T-cell (primary cell): ENCODE results near the gene METTL16. TPM values are rescaled to one million over a fixed set of nuclear protein-coding genes. Genes with fewer than 3 reads are reported as not detected.
"Not testable (repeated sequence)": the region's sequence is repeated elsewhere in the genome, so short reads cannot be mapped to it uniquely, and the experiment has no call there.

Experiments used
- ATAC-seq, 4 experiments: fragments of 200-7000 bp in 3 of 4; fragments of 150-1000 bp in 1 of 4; cut with Tn5 transposase; replicated peaks in 1 of 4; 1 replicate in 3 of 4; 2 replicates in 1 of 4; pipeline ENCODE4 v1.10.0; 2021; ENCODE audit warnings: moderate library complexity in 3 of 4, mild to moderate bottlenecking in 2 of 4, moderate number of reproducible peaks in 1 of 4
- CTCF ChIA-PET, 2 donors: fragments of 300-600 bp; sonication (Branson Sonifier 250); formaldehyde crosslinking; loops; one replicate each; lab custom pipeline; 2022; ENCODE audit warnings: antibody characterized with exemption in 2 of 2; lab: Charles Lee
- POLR2A ChIA-PET, 2 donors: fragments of 300-600 bp; sonication (Branson Sonifier 250); formaldehyde crosslinking; loops; one replicate each; lab custom pipeline; 2022; ENCODE audit warnings: antibody characterized with exemption in 2 of 2; lab: Charles Lee
- DNase-seq, 35 experiments: peaks; one replicate each; pipeline versions ENCODE4 v3.0.0 to v3.0.0-alpha.2; 2013 to 2023
- H3K27ac ChIP-seq: one replicate; pipeline ENCODE4 v1.5.1; 2013; ENCODE audit warnings: low read length
- H3K27me3 ChIP-seq, 2 experiments: replicated peaks in 1 of 2; 1 replicate in 1 of 2; 2 replicates in 1 of 2; pipeline versions ENCODE4 v1.6.1 to v1.7.0; 2013; ENCODE audit warnings: low read length in 1 of 2, mixed read lengths in 1 of 2; ENCODE audit not compliant: control insufficient read depth in 2 of 2, insufficient read depth in 2 of 2; ENCODE audit errors: extremely low read depth in 1 of 2
- H3K36me3 ChIP-seq, 2 donors: 1 replicate in 1 of 2; 2 replicates in 1 of 2; pipeline versions ENCODE4 v1.6.1 to v1.7.0; 2013; ENCODE audit warnings: low read length in 1 of 2; ENCODE audit not compliant: control insufficient read depth in 2 of 2, insufficient read depth in 1 of 2; ENCODE audit errors: extremely low read depth in 1 of 2
- H3K4me1 ChIP-seq, 2 experiments: 1 replicate in 1 of 2; 2 replicates in 1 of 2; pipeline versions ENCODE4 v1.6.1 to v1.7.0; 2013; ENCODE audit warnings: low read length in 2 of 2, mixed read lengths in 1 of 2; ENCODE audit not compliant: insufficient read depth in 2 of 2, control insufficient read depth in 1 of 2; ENCODE audit errors: extremely low read depth in 1 of 2
- H3K4me3 ChIP-seq, 2 donors: 1 replicate in 1 of 2; 2 replicates in 1 of 2; pipeline versions ENCODE4 v1.5.1 to v1.7.0; 2013; ENCODE audit warnings: mild to moderate bottlenecking in 2 of 2, low read length in 1 of 2, moderate library complexity in 1 of 2; ENCODE audit not compliant: control insufficient read depth in 1 of 2; ENCODE audit errors: extremely low read depth in 1 of 2
- H3K9me3 ChIP-seq: 2 replicates; pipeline ENCODE4 v1.7.0; 2013
- H3K27ac Mint-ChIP-seq, 2 donors: one replicate each; pipeline ENCODE4 v1.8.0; 2020 to 2021; ENCODE audit warnings: mild to moderate bottlenecking in 2 of 2, mixed read lengths in 2 of 2
- H3K27me3 Mint-ChIP-seq, 2 donors: one replicate each; pipeline ENCODE4 v1.8.0; 2021 to 2022; ENCODE audit warnings: mixed read lengths in 2 of 2
- H3K36me3 Mint-ChIP-seq: one replicate; pipeline ENCODE4 v1.8.0; 2021; ENCODE audit warnings: mixed read lengths
- H3K4me1 Mint-ChIP-seq, 3 donors: one replicate each; pipeline ENCODE4 v1.8.0; 2020 to 2022; ENCODE audit warnings: mixed read lengths in 3 of 3, mild to moderate bottlenecking in 1 of 3
- H3K4me3 Mint-ChIP-seq, 3 donors: one replicate each; pipeline ENCODE4 v1.8.0; 2020 to 2022; ENCODE audit warnings: mild to moderate bottlenecking in 3 of 3, mixed read lengths in 3 of 3, moderate library complexity in 3 of 3
- H3K9me3 Mint-ChIP-seq, 3 donors: one replicate each; pipeline ENCODE4 v1.8.0; 2020 to 2022; ENCODE audit warnings: mixed read lengths in 3 of 3
- WGBS: methylation state at CpG from one replicate; pipeline ENCODE4 v1.1.5; 2013; ENCODE audit warnings: missing lambda C conversion rate; ENCODE audit not compliant: insufficient coverage; 5-methylcytosine and 5-hydroxymethylcytosine counted together
- total RNA-seq, 35 experiments: library from RNA in 6 of 35; stranded (reverse) in 6 of 35; fragments of 120-200 nt in 1 of 35; gene quantifications; one replicate each; pipeline versions ENCODE4 v1.2.1 to v1.2.4 and lab custom pipeline; 2013 to 2026

Gene METTL16
- total RNA-seq (10 to 100 TPM; 43.0 to 51.1 (median 43.2) TPM), total RNA-seq (lab: John Stamatoyannopoulos, UW) (57.0 to 113 (median 76.5) reads per million in 29 experiments)
- 38.4 TPM for total RNA-seq (2013)

GRCh38 chr17:2511462-2512369 lies at the start of gene METTL16:
TSS of gene METTL16 (minus strand) at chr17:2511888. CDS start at chr17:2502331, 9,557 bp downstream.
- Histone ChIP-seq H3K27ac (peak within 1 kb of the TSS; percentile 91), H3K27me3 (no peaks in the 10 kb centered on the region), H3K4me1 (peaks cover 16 to 23% of the 10 kb centered on the region in 2 experiments), H3K4me3 (peak within 1 kb of the TSS; percentile 70 to 78), H3K9me3 (no peaks in the 10 kb centered on the region), H3K36me3 (no peaks in the 10 kb centered on the region)
- CTCF ChIA-PET, result interaction anchor here (0.5 to 0.9 kb wide), 2 partner anchors 12 to 96 kb away, joined by 3 to 6 read pairs; no protein-coding TSS in a partner anchor
- Mint-ChIP-seq H3K9me3 (no peaks in the 10 kb centered on the region), H3K4me3 (no peak within 1 kb of the TSS), H3K27me3 (no peaks in the 10 kb centered on the region), H3K27ac (no peak within 1 kb of the TSS), H3K4me1 (peaks cover 13 to 19% (median 18%) of the 10 kb centered on the region in 3 donors), H3K36me3 (peaks cover 11% of the 10 kb centered on the region)
- peak; percentile 98 to 99 (median 99) for ATAC-seq
- peak; percentile 90 to 100 (median 97) for DNase-seq
- WGBS, result 1% methylated on average over 27 of the region's 49 CpGs
- POLR2A ChIA-PET, result interaction anchor here (0.6 to 2.1 kb wide), 4 partner anchors 30 to 742 kb away, joined by 3 to 15 read pairs (median 4); no protein-coding TSS in a partner anchor

GRCh38 chr17:2560658-2561057 lies 49.0 kb upstream of the METTL16 start:
- Histone ChIP-seq H3K9me3 (no peaks in the 10 kb centered on the region), H3K4me3 (no peak overlapping the region), H3K27me3 (peaks cover 0 to 14% of the 10 kb centered on the region in 2 experiments), H3K4me1 (peaks cover 3 to 7% of the 10 kb centered on the region in 2 experiments), H3K36me3 (no peaks in the 10 kb centered on the region), H3K27ac (no peak overlapping the region)
- ChIA-PET POLR2A (no interaction called here), CTCF (no interaction called here)
- Mint-ChIP-seq H3K9me3 (no peaks in the 10 kb centered on the region), H3K27ac (no peak overlapping the region), H3K27me3 (peaks cover 0 to 9% of the 10 kb centered on the region in 2 donors), H3K4me3 (no peak overlapping the region), H3K36me3 (no peaks in the 10 kb centered on the region), H3K4me1 (peaks cover 9 to 19% (median 12%) of the 10 kb centered on the region in 3 donors)
- DNase-seq (no peak), ATAC-seq (no peak)
- WGBS, result 76% methylated on average over 2 of the region's 5 CpGs

- Histone ChIP-seq H3K36me3 (no peaks in the 10 kb centered on the region), H3K27me3 (peaks cover 0 to 20% of the 10 kb centered on the region in 2 experiments), H3K9me3 (no peaks in the 10 kb centered on the region), H3K4me3 (no peak overlapping the region), H3K4me1 (no peaks in the 10 kb centered on the region), H3K27ac (no peak overlapping the region)
- ChIA-PET POLR2A (no interaction called here), CTCF (no interaction called here)
- Mint-ChIP-seq H3K4me3 (no peak overlapping the region), H3K4me1 (peaks cover 0 to 8% (median 3%) of the 10 kb centered on the region in 3 donors), H3K27me3 (peaks cover 0 to 2% of the 10 kb centered on the region in 2 donors), H3K27ac (no peak overlapping the region), H3K9me3 (no peaks in the 10 kb centered on the region), H3K36me3 (no peaks in the 10 kb centered on the region)
- DNase-seq (no peak), ATAC-seq (no peak)
- WGBS, result 82% methylated on average over 4 of the region's 9 CpGs
These were observed 40.2 kb upstream of the METTL16 start for GRCh38 chr17:2551928-2552327.

GRCh38 chr17:2551493-2551892 lies 39.8 kb upstream of the METTL16 start:
- Mint-ChIP-seq H3K36me3 (no peaks in the 10 kb centered on the region), H3K4me3 (no peak overlapping the region), H3K27me3 (peaks cover 0 to 2% of the 10 kb centered on the region in 2 donors), H3K4me1 (peaks cover 0 to 8% (median 3%) of the 10 kb centered on the region in 3 donors), H3K27ac (no peak overlapping the region), H3K9me3 (no peaks in the 10 kb centered on the region)
- Histone ChIP-seq H3K36me3 (no peaks in the 10 kb centered on the region), H3K4me1 (no peaks in the 10 kb centered on the region), H3K27me3 (peaks cover 0 to 20% of the 10 kb centered on the region in 2 experiments), H3K27ac (no peak overlapping the region), H3K9me3 (no peaks in the 10 kb centered on the region), H3K4me3 (no peak overlapping the region)
- WGBS, result 38% methylated on average over 9 of the region's 10 CpGs
- POLR2A ChIA-PET, result no interaction called here
- no peak for ATAC-seq
- no peak for DNase-seq
- CTCF ChIA-PET, result interaction anchor here in 1 of 2 donors (0.5 kb wide), 1 partner anchor 59 kb away, joined by 3 read pairs; no protein-coding TSS in a partner anchor

- no peak overlapping the region for H3K27ac Mint-ChIP-seq
- peaks cover 0 to 8% (median 3%) of the 10 kb centered on the region in 3 donors for H3K4me1 Mint-ChIP-seq
- no peak for DNase-seq
- no peaks in the 10 kb centered on the region for H3K36me3 Mint-ChIP-seq
- Histone ChIP-seq H3K27me3 (peaks cover 0 to 17% of the 10 kb centered on the region in 2 experiments), H3K4me1 (no peaks in the 10 kb centered on the region), H3K4me3 (no peak overlapping the region), H3K27ac (no peak overlapping the region), H3K36me3 (no peaks in the 10 kb centered on the region), H3K9me3 (no peaks in the 10 kb centered on the region)
- 87% methylated on average over 5 of the region's 8 CpGs for WGBS
- H3K27me3 Mint-ChIP-seq, result peaks cover 0 to 2% of the 10 kb centered on the region in 2 donors
- CTCF ChIA-PET, result interaction anchor here in 1 of 2 donors (0.7 kb wide), 1 partner anchor 1719 kb away, joined by 3 read pairs; no protein-coding TSS in a partner anchor
- no peaks in the 10 kb centered on the region for H3K9me3 Mint-ChIP-seq
- POLR2A ChIA-PET, result no interaction called here
- no peak for ATAC-seq
- no peak overlapping the region for H3K4me3 Mint-ChIP-seq
These were observed 37.9 kb upstream of the METTL16 start for GRCh38 chr17:2549392-2550211.

- not testable (repeated sequence) for DNase-seq, H3K4me1 Mint-ChIP-seq, ATAC-seq, H3K27ac Mint-ChIP-seq, H3K4me1 ChIP-seq, H3K36me3 Mint-ChIP-seq, H3K4me3 ChIP-seq, H3K36me3 ChIP-seq, H3K9me3 Mint-ChIP-seq, H3K9me3 ChIP-seq, H3K27ac ChIP-seq, H3K4me3 Mint-ChIP-seq, H3K27me3 Mint-ChIP-seq
- ChIA-PET POLR2A (interaction anchor here in 1 of 2 donors (0.6 kb wide), 1 partner anchor 22 kb away, joined by 6 read pairs; no protein-coding TSS in a partner anchor), CTCF (interaction anchor here in 1 of 2 donors (0.7 kb wide), 1 partner anchor 26 kb away, joined by 3 read pairs; no protein-coding TSS in a partner anchor)
- WGBS, result 83% methylated on average over 6 of the region's 9 CpGs
- H3K27me3 ChIP-seq, result peaks cover 0 to 17% of the 10 kb centered on the region in 2 experiments
These were observed 36.3 kb upstream of the METTL16 start for GRCh38 chr17:2548026-2548425.
